Brain microvascular endothelial cell (primary cell): ENCODE measurements around the gene ATXN10.

ENCODE experiments used
- DNase-seq: peaks from one replicate; pipeline ENCODE4 v3.0.0-alpha.2; 2020
- H3K27ac ChIP-seq: fragments of 250-450 bp; sonication (Bioruptor Pico); 2 replicates; pipeline ENCODE4 v1.5.1; 2020; ENCODE audit warnings: mild to moderate bottlenecking, moderate library complexity
- H3K27me3 ChIP-seq: fragments of 250-450 bp; sonication (Bioruptor Pico); replicated peaks from 2 replicates; pipeline ENCODE4 v1.5.1; 2020; ENCODE audit warnings: mild to moderate bottlenecking
- H3K36me3 ChIP-seq: fragments of 250-450 bp; sonication (Bioruptor Pico); replicated peaks from 2 replicates; pipeline ENCODE4 v1.5.1; 2020; ENCODE audit warnings: mild to moderate bottlenecking
- H3K4me3 ChIP-seq: 2 replicates; pipeline ENCODE4 v1.5.1; 2011; ENCODE audit warnings: low read depth, mild to moderate bottlenecking, control low read depth, low read length, moderate library complexity
- CTCF ChIP-seq: IDR thresholded peaks from 2 replicates; pipeline ENCODE4 v1.5.1; 2011; ENCODE audit warnings: low read depth, mild to moderate bottlenecking, moderate library complexity, low read length, control low read depth, inconsistent platforms; ENCODE audit errors: missing control alignments
- in situ Hi-C: cut with HindIII; loops from 2 replicates; pipeline ENCODE4 v1.10.0; 2017; ENCODE audit warnings: low sequenced_read_pairs, low pct_ligation_motif_present

The ATXN10 gene

GRCh38 chr22:45731041-45731797 is 59.6 kb downstream of the ATXN10 start:
- TF ChIP-seq CTCF = no peak
- Histone ChIP-seq H3K27ac (peak overlapping the region; percentile 15), H3K36me3 (peaks cover 10% of the 10 kb centered on the region), H3K27me3 (no peaks in the 10 kb centered on the region), H3K4me3 (no peak overlapping the region)
- DNase-seq = peak; percentile 44
- in situ Hi-C loops = no loop called here

- Histone ChIP-seq H3K27me3 (no peaks in the 10 kb centered on the region), H3K36me3 (peaks cover 14% of the 10 kb centered on the region), H3K27ac (peak overlapping the region; percentile 15), H3K4me3 (no peak overlapping the region)
- in situ Hi-C loops = no loop called here
- no peak for DNase-seq
- TF ChIP-seq CTCF = peak; percentile 54
Observed at GRCh38 chr22:45731798-45732495, 60.3 kb downstream of the ATXN10 start.

GRCh38 chr22:45735273-45735672 is 63.6 kb downstream of the ATXN10 start:
- no peak for DNase-seq
- Histone ChIP-seq H3K27ac (no peak overlapping the region), H3K36me3 (peaks cover 20% of the 10 kb centered on the region), H3K27me3 (no peaks in the 10 kb centered on the region), H3K4me3 (no peak overlapping the region)
- in situ Hi-C loops = no loop called here
- TF ChIP-seq CTCF = no peak

GRCh38 chr22:45738206-45738605 is 66.6 kb downstream of the ATXN10 start:
- Histone ChIP-seq H3K4me3 (no peak overlapping the region), H3K36me3 (peaks cover 32% of the 10 kb centered on the region), H3K27me3 (no peaks in the 10 kb centered on the region), H3K27ac (no peak overlapping the region)
- no peak for DNase-seq
- no peak for TF ChIP-seq CTCF
- in situ Hi-C loops = no loop called here

- Histone ChIP-seq H3K27me3 (no peaks in the 10 kb centered on the region), H3K27ac (no peak overlapping the region), H3K36me3 (peaks cover 39% of the 10 kb centered on the region), H3K4me3 (no peak overlapping the region)
- peak; percentile 28 for DNase-seq
- in situ Hi-C loops = no loop called here
- TF ChIP-seq CTCF = no peak
Observed at GRCh38 chr22:45740236-45740635, 68.6 kb downstream of the ATXN10 start.
